ENCODE results near the gene DDAH2.

- TF ChIP-seq, protein P1, sequence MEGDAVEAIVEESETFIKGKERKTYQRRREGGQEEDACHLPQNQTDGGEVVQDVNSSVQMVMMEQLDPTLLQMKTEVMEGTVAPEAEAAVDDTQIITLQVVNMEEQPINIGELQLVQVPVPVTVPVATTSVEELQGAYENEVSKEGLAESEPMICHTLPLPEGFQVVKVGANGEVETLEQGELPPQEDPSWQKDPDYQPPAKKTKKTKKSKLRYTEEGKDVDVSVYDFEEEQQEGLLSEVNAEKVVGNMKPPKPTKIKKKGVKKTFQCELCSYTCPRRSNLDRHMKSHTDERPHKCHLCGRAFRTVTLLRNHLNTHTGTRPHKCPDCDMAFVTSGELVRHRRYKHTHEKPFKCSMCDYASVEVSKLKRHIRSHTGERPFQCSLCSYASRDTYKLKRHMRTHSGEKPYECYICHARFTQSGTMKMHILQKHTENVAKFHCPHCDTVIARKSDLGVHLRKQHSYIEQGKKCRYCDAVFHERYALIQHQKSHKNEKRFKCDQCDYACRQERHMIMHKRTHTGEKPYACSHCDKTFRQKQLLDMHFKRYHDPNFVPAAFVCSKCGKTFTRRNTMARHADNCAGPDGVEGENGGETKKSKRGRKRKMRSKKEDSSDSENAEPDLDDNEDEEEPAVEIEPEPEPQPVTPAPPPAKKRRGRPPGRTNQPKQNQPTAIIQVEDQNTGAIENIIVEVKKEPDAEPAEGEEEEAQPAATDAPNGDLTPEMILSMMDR (tag by site-specific recombination; IDR thresholded peaks at IDR 0.05), result no peak
- TF ChIP-seq ZNF843 (tag by site-specific recombination; IDR thresholded peaks at IDR 0.05), result no peak
These were observed 35.1 kb upstream of the DDAH2 start for GRCh38 chr6:31764198-31764597.

Data from HEK293 (cell line).